ENCODE results near the gene FKBP7.
"Not testable (repeated sequence)": the region's sequence is repeated elsewhere in the genome, so short reads cannot be mapped to it uniquely, and the experiment has no call there.

FKBP7 gene, protein sequence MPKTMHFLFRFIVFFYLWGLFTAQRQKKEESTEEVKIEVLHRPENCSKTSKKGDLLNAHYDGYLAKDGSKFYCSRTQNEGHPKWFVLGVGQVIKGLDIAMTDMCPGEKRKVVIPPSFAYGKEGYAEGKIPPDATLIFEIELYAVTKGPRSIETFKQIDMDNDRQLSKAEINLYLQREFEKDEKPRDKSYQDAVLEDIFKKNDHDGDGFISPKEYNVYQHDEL

GRCh38 chr2:178478439-178479274 is at the start of gene FKBP7:
Gene FKBP7, minus strand, starts transcription at chr2:178478600. Its CDS starts 101 bp downstream, at chr2:178478499.
- TF ChIP-seq TCF4 (CRISPR knock-in tag; IDR thresholded peaks at IDR 0.05; ENCODE audit: borderline replicate concordance) (no peak), ZC3H10 (CRISPR knock-in tag; IDR thresholded peaks at IDR 0.05) (no peak), ISL1 (CRISPR knock-in tag; IDR thresholded peaks at IDR 0.05) (no peak), CREB5 (CRISPR knock-in tag; IDR thresholded peaks at IDR 0.05; ENCODE audit: low read depth) (no peak), PATZ1 (CRISPR knock-in tag; IDR thresholded peaks at IDR 0.05; ENCODE audit: borderline replicate concordance) (no peak), PPARA (CRISPR knock-in tag; IDR thresholded peaks at IDR 0.05; ENCODE audit: borderline replicate concordance) (no peak), BACH2 (CRISPR knock-in tag; IDR thresholded peaks at IDR 0.05; ENCODE audit: borderline replicate concordance) (no peak)
- ATAC-seq: peak; percentile 69

- TF ChIP-seq CSRNP3 (CRISPR knock-in tag; IDR thresholded peaks at IDR 0.05) (no peak), CSDC2 (CRISPR knock-in tag; IDR thresholded peaks at IDR 0.05) (no peak), ZC3H10 (CRISPR knock-in tag; IDR thresholded peaks at IDR 0.05) (no peak), TOX (CRISPR knock-in tag; IDR thresholded peaks at IDR 0.05; ENCODE audit: borderline replicate concordance) (no peak), ZFP3 (CRISPR knock-in tag; IDR thresholded peaks at IDR 0.05) (no peak)
- TF ChIP-seq, protein P1, sequence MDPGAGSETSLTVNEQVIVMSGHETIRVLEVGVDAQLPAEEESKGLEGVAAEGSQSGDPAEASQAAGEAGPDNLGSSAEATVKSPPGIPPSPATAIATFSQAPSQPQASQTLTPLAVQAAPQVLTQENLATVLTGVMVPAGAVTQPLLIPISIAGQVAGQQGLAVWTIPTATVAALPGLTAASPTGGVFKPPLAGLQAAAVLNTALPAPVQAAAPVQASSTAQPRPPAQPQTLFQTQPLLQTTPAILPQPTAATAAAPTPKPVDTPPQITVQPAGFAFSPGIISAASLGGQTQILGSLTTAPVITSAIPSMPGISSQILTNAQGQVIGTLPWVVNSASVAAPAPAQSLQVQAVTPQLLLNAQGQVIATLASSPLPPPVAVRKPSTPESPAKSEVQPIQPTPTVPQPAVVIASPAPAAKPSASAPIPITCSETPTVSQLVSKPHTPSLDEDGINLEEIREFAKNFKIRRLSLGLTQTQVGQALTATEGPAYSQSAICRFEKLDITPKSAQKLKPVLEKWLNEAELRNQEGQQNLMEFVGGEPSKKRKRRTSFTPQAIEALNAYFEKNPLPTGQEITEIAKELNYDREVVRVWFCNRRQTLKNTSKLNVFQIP (CRISPR knock-in tag; IDR thresholded peaks at IDR 0.05; ENCODE audit: borderline replicate concordance, low read depth): no peak
- no peak for ATAC-seq
Observed at GRCh38 chr2:178527592-178527991, 49.2 kb upstream of the FKBP7 start.

DNA sequence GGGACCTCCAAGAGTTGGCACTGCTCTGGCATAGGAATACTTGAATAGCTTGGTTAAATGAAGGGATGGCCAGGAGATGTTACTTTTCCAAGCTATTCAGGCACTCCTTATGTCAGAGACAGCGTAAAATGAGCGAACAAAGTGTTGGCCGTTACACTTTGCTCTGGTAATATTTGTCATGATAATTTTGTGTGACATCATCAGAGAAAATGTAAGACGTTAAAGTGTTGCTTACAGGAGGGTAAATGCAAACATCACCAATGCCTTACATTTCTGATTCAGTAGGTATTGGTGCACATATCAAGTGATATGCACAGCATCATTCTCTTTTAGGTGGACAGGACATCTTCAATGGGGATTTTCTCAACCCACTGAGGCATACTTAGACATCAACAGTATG is 47.9 kb upstream of the FKBP7 start:
- TF ChIP-seq ARNTL (CRISPR knock-in tag; IDR thresholded peaks at IDR 0.05; ENCODE audit: borderline replicate concordance, low read depth) (no peak), CSRNP3 (CRISPR knock-in tag; IDR thresholded peaks at IDR 0.05) (no peak), OSR1 (CRISPR knock-in tag; IDR thresholded peaks at IDR 0.05) (no peak), TCF4 (CRISPR knock-in tag; IDR thresholded peaks at IDR 0.05; ENCODE audit: borderline replicate concordance) (no peak), ZFP3 (CRISPR knock-in tag; IDR thresholded peaks at IDR 0.05) (no peak), ISL1 (CRISPR knock-in tag; IDR thresholded peaks at IDR 0.05) (no peak), ZC3H10 (CRISPR knock-in tag; IDR thresholded peaks at IDR 0.05) (no peak), PPARA (CRISPR knock-in tag; IDR thresholded peaks at IDR 0.05; ENCODE audit: borderline replicate concordance) (no peak), RARB (CRISPR knock-in tag; IDR thresholded peaks at IDR 0.05) (no peak), SNAI2 (CRISPR knock-in tag; IDR thresholded peaks at IDR 0.05) (no peak), CSDC2 (CRISPR knock-in tag; IDR thresholded peaks at IDR 0.05) (no peak)
- TF ChIP-seq, protein P2, sequence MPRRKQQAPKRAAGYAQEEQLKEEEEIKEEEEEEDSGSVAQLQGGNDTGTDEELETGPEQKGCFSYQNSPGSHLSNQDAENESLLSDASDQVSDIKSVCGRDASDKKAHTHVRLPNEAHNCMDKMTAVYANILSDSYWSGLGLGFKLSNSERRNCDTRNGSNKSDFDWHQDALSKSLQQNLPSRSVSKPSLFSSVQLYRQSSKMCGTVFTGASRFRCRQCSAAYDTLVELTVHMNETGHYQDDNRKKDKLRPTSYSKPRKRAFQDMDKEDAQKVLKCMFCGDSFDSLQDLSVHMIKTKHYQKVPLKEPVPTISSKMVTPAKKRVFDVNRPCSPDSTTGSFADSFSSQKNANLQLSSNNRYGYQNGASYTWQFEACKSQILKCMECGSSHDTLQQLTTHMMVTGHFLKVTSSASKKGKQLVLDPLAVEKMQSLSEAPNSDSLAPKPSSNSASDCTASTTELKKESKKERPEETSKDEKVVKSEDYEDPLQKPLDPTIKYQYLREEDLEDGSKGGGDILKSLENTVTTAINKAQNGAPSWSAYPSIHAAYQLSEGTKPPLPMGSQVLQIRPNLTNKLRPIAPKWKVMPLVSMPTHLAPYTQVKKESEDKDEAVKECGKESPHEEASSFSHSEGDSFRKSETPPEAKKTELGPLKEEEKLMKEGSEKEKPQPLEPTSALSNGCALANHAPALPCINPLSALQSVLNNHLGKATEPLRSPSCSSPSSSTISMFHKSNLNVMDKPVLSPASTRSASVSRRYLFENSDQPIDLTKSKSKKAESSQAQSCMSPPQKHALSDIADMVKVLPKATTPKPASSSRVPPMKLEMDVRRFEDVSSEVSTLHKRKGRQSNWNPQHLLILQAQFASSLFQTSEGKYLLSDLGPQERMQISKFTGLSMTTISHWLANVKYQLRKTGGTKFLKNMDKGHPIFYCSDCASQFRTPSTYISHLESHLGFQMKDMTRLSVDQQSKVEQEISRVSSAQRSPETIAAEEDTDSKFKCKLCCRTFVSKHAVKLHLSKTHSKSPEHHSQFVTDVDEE (CRISPR knock-in tag; IDR thresholded peaks at IDR 0.05): no peak
- ATAC-seq: no peak

GRCh38 chr2:178525460-178525859 is 47.1 kb upstream of the FKBP7 start:
- ATAC-seq: not testable (repeated sequence)

DNA sequence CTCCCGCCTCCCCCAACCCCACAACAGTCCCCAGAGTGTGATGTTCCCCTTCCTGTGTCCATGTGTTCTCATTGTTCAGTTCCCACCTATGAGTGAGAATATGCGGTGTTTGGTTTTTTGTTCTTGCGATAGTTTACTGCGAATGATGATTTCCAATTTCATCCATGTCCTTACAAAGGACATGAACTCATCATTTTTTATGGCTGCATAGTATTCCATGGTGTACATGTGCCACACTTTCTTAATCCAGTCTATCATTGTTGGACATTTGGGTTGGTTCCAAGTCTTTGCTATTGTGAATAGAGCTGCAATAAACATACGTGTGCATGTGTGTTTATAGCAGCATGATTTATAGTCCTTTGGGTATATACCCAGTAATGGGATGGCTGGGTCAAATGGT is 46.6 kb upstream of the FKBP7 start:
- not testable (repeated sequence) for ATAC-seq

Measured in SK-N-SH treated with all-trans-retinoic acid at 6 μM for 48 hours (cell line).